Caki2 (cell line): ENCODE data around the gene VIPAS39. TPM values are rescaled to one million over a fixed set of nuclear protein-coding genes. Genes with fewer than 3 reads are reported as not detected.

ENCODE experiments used
- DNase-seq: peaks from one replicate; pipeline ENCODE4 v3.0.0-alpha.2; 2015; ENCODE audit warnings: low read depth
- in situ Hi-C: cut with HindIII; loops from 2 replicates; pipeline ENCODE4 v1.10.0; 2016; ENCODE audit warnings: low sequenced_read_pairs, low pct_unique_long_range_greater_than_20kb, mixed read lengths
- total RNA-seq: library from RNA; depleted of rRNA; stranded (reverse); fragments of >200 nt; shearing (Covaris generic); gene quantifications from 2 replicates; pipeline ENCODE4 v1.2.3, GENCODE V29; 2014; ENCODE audit warnings: low replicate concordance

VIPAS39 gene
- total RNA-seq, 1 experiment from 2014 or later: 24.1 TPM

DNA sequence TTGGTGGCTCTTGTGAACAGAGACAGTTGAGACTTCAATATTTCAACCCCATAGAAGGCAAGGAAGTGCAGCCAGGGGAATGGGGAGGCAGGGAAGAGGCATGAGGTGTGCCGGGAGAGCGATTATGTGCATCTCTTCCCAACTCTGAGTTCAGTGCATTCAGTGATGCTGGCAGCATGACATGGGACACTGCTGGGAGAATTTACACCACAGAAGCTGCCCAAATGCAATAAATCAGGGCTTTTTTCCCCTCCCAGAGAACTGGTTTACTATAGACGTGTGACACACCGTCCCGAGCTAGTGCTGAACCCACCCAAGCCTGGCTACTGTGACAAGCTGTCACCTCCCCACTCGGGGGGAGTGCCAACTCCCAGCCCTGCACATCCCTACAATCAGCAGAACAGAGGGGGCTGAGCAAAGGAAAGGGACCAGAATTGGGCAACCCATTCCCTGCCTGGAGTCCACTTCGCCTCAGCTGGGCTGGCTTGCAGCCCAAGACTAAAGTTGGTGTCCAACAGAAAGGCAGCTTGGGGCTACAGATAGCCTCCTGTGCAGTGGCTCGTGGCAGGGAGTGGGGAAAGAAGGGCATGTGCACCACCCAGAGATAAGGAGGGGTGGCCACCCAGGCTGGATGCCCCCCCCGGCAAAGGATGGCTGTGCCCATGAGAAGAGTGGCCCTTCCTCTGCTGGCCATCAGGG is 17.2 kb upstream of the VIPAS39 start:
- DNase-seq: no peak
- in situ Hi-C loops: no loop called here

DNA sequence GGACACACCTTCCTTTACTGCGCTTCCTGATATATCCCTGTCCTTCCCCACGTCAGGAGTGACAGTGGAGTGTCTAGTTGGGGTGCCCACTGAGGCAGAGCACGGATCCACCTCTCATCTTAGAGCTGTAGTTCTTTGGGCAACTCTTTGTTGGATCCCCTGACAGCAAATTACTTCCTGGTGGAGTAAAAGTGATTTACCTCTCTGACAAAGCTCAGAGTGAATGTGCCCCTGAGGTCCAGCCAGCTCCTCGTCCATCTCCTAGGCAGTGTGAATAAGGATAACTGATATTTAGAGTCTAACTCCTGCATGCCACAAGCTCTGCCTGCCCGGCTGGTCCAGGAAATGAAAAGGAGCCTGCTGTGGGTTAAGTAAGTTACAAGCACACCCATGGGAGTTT is 16.5 kb upstream of the VIPAS39 start:
- in situ Hi-C loops: no loop called here
- DNase-seq: no peak

DNA sequence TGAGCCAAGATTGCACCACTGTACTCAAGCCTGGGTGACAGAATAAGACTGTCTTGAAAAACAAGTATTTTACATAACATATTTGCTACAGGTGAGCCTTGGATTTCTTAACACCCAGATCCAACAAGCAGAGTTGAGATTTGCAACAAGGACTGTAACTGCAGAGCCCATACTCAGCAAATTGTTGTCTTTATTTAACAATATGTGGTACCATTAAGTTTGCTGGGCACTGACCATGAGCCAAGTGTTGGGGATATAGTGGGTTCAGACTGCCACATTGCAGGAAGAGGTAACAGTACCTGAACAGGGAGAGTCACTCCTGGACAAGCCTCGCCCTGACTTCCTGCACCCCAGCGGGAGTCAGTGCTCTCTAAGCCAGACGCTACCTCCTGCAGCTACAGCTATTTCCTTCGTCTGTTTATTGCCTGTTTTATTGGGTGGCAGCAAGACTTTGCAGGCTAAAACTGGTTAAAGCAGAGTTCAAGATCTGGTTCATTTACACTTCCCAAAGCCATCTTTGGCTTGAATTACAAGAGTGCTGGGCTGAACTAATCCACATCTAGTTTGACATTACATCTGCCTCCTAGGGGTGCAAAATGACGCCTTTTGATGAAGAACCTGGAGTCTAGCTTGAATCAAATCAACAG is 12.9 kb upstream of the VIPAS39 start:
- no peak for DNase-seq
- in situ Hi-C loops: no loop called here

DNA sequence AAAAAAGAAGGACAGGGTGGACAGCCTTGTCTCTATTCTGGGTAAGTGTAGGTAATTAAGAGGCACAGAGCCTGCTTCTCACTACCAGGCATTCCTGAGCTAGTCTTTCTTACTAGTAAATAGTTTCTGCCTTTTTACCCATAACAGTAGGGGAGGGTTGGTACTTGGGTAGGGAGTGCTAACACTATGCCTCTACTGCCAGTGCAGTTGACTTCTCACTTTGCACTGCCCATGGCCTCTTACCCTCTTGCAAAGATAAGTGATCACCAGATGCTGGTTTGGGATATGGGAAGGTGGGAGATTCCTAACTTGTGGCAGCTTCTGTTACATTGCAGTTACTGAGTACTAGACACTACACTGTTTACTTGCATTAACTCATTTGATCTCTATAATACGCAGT is 12.1 kb upstream of the VIPAS39 start:
- in situ Hi-C loops: no loop called here
- no peak for DNase-seq

DNA sequence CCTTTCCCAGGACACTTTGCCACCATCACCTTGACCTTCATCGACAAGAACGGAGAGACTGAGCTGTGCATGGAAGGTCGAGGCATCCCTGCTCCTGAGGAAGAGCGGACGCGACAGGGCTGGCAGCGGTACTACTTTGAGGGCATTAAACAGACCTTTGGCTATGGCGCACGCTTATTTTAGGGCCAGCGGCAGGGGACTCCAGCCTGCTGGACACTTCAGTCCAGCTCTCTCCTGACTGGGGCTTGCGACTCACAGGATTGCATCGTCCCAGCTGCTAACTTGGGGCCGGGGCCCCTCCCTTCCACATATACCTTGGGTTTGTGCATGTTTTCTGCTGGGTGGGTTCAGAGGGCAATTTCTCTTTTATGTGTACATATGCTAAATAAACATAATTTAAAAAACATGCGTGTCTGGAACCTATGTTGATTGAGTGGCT is 11.7 kb upstream of the VIPAS39 start:
- DNase-seq: no peak
- in situ Hi-C loops: no loop called here

DNA sequence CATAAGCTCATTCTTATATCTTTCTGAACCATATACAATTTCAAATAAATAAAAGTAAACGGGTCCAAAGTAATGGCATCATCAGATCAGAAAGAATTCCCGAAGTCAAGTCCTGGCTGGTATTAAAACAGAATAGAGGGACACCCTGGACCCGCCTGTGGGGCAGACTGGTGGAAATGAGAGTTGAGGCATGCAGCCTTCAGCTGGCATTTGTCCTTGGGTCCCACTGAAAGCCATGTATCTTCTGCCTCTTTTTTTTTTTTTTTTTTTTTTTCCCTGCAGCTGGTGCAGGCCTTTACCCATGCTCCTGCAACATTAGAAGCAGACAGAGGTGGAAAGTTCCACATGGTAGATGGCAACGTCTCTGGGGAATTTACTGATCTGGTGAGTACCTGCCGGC is 10.4 kb upstream of the VIPAS39 start:
- in situ Hi-C loops: no loop called here

DNA sequence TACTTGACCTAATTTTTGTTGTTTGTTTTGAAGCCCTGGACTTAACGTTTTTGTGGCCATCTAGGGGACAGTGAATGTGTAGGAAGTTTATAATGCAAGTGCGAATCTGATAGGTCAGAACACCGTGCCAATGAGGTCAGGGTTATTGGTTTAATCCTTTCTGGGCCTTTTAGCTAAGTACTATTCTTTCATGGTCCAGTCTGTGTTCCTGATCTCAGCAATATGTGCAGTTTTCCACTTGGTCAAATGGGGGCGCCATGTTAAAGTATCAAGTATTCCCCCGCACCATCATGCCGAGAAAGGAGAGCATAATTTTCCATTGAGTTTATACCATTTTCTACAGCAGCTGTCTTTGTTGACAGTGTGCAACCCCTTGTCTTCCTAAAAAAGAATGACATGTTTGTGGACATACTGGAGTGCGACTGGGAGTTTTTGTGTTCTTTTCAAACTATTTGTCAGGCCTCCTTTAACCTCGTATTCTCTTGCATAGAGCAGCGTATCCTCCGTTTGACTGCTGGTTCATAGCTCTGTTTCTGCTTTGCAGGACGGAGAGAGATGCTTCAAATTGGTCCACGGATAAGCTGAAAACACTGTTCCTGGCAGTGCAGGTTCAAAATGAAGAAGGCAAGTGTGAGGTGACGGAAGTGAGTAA is 1.8 kb upstream of the VIPAS39 start:
- in situ Hi-C loops: no loop called here
- DNase-seq: peak; percentile 40

More for the DNA sequence above, 10.4 kb upstream of the VIPAS39 start:
- no peak for DNase-seq

DNA sequence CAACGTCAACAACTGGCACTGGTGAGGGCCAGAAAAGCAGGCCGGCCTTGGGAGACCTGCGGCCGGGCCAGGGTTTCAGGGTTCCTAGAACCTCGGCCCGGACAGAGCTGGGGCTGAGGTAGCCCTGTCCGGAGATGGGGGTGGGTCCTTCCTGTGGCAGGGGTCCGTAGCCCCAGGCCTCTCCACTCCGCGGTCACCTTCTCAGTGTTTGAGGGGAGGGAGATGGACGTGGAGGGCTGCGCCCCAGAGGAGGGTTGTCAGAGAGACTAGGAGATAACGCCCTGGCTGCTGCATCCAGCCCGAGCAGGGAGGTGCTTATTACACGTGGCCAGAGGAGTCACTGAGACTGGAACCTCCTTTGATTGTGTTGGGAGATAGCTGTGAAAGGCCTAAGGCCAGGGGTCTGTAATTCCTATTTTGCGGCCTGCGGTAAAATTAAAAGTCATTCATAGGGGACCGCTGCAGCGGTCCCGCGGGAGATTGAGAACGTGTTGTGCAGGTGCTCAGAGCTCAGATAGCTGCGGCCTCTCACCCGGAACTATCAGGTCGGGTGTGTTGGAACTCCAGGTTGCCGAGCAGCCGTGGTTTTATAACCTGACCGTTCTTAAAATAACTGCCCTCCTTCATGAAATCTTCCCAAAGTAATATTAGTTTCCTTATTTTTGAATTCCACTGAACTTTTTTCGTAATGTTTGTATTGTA is 999 bp upstream of the VIPAS39 start:
- DNase-seq: peak; percentile 33
- in situ Hi-C loops: no loop called here

DNA sequence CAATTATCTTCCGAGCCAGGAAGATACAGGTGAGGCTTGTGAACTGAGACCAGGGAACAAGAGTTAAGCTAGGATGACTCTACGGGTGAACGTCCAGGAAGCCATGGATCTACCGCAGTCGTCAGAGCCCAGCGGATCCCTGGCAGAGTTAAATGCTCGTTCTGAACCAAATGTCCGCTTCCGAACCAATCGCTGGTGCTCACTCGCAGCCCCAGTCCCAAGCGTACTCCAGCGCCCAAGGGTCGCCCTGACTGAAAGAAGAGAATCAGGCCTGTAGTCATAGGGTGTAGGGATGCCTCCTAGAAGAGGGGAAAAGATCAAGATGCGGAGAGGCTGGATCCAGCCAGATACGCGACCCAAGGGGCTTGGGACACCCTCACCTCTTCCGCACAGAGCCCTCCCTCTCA is 283 bp downstream of the VIPAS39 start:
- in situ Hi-C loops: no loop called here
- DNase-seq: no peak

DNA sequence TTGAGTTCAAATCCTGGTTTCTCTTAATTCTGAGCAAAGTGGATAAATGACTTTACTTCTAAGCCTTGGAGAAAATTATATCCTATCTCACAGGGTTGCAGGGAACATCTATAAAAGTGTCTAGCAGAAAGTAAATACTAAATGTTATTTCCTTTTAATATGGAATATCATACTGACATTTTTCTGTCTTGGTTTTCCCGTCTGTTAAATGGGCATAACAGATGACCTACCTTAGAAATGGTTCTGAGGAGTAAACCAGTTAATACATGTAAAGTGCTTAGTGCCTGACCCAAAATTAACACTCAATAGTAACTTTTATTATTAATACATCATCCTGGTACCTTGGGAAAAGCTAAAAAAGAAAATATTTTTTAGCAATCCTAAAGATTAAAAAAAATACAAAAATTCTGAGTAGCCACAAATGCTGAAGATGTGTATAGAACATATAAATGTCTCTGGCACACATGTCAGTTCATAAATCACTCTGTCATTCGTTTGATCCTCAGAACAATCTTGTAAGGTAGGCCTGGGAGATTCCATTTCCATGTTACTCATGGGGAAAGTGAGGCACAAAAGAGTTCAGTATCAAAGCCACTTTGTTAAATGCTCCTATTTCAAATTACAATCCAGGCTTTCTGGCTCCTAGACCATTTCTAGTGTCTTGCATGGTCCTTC is 1.3 kb downstream of the VIPAS39 start:
- no peak for DNase-seq
- in situ Hi-C loops: no loop called here

DNA sequence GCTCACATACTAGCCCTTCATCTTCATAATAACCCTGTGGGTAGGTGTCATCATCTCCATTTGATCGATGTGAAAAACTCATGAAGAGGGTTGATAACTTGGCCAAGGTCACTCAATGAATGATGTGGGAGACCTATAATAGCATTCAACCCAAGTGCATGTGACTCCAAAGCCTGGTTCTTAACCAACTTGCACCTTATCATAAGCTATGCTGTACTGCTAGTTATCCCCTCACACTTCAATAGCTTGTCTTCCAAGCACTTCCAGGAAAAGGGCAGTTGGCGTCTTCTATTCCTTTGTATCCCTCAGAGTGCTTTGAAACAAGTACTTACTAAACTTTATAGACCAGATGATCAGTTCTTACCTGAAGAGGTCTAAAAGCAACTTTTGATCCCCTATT is 15.2 kb downstream of the VIPAS39 start:
- in situ Hi-C loops: no loop called here
- DNase-seq: no peak

DNA sequence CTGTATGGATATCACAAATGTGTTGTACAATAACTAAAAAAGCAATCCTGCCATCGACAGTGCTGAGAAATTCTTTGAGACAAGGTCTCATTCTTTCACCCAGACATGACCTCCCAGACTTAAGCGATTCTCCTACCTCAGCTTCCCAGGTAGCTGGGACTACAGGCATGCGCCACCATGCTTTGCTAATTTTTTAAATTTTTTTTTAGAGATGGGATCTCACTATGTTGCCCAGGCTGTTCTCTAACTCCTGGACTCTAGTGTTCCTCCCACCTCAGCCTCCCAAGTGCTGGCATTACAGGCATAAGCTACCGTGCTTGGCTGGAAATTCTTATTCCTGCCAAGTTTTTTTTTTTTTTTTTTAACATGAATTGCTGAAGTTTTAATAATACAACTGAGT is 17.5 kb downstream of the VIPAS39 start:
- in situ Hi-C loops: no loop called here
- no peak for DNase-seq

DNA sequence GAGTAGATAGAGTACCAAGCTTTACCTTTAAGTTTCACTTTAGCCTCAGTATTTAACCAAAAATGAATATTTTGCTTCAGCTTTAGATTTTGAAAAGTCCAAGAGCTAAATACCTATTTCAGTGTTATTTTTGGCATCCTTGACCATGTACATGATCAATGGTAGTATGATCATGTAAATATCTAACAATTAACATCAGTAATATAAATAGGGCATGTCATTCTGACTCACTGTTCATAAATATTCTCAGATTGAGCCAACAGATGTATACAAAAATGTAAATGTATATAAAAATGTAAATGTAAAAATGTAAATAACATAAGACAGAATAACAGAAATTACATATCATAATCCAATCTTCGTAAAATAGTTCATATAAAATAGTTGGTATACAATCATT is 18.8 kb downstream of the VIPAS39 start:
- DNase-seq: no peak
- in situ Hi-C loops: no loop called here

DNA sequence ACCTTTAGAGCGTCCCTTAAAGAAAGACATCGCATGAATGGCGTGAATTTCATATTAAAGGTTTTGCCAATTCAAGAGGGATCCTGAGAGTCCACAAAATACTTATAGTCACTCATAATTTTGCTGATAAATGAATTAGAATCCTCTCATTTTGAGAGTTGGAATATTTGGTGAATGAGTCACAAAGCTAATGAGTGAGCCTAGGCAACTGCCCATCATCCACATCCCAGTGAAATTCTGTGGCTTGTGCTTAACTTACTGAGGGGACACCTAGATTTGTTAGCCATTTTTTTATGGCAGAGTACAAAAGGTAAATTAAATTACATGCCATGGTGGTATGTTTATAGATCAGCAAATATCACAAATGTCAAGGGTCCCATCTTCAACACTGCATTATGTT is 21.4 kb downstream of the VIPAS39 start:
- in situ Hi-C loops: no loop called here
- DNase-seq: no peak

DNA sequence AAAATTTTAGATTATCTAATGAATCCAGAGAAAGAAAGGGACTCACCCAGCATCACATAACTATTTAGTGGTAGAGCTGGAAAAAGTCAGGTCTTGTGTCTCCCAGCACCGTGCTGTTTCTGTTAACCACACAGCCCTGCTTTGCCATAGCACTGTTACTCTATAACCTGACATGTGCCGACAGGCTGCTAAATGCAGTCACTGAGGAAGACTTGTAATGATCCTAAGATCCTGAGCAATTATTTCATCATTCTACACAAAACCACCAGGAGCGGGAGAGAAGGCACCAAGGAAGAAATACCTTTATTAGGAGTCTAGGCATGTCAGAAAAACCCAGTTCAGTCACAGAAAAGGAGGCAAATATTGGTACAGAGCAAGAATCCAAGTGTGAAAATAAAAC is 31.0 kb downstream of the VIPAS39 start:
- in situ Hi-C loops: no loop called here
- DNase-seq: no peak

DNA sequence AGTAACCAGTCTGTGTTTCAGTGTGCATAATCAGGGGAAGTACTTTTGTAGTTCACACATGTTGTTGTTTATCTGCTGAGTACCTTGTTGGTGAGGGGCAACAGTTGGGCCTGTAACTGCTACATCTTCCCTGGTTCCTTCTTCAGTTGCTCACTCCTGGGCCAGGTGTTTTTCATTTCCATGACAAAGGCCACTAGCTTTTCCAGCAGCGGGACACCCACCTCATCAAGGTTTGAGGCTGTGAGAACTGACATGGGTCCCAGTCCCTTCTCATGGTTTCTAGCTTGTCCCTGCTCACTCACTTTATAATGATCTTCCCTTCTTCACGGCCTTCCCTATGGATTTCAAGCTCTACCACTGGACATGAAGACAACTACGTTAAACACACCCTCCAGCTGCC is 32.5 kb downstream of the VIPAS39 start:
- no peak for DNase-seq
- in situ Hi-C loops: no loop called here

DNA sequence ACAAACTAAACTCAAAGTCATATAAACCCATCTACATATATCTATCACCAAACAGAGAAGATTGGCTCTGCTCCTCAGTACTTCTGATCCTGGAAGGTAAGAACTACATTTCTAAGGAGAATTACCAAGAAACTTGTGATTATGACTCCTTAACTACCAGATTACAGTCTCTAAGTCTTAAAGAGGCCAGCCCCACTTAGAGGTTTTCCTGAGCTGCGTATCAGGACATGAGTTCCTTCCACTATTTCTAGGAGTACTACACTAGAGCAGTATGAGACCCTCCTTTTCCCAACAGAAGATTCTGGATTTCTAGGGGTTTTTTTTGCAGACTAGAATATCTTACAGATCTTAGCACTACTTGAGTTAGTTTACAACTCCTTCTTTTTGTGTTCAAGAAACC is 34.0 kb downstream of the VIPAS39 start, which contains the start of gene NOXRED1:
NOXRED1 (minus strand) TSS at position 101 of the 400 bp plus-strand sequence. CDS start 634 bp downstream, outside the sequence.
- in situ Hi-C loops: no loop called here
- no peak for DNase-seq

DNA sequence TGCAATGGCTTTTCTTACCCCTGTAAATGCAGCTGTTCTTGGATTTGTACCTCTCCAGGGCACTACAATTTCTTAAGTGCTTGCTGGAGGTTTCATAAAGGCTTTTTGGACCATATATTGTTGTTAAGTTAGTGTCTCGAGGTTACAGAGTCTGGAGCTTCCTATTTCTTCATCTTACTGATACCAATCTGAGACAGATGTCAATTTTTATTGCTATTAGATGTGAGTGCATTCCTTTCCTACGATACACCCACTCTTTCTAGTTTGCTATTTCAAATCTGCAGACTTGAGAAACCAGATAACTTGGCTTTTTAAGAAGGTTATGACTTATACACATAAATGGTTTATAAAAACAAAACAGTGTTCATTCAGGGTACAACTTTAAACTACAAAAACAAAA is 36.2 kb downstream of the VIPAS39 start:
- no peak for DNase-seq
- in situ Hi-C loops: no loop called here
